ENCODE data around the gene NRG3.

DNA sequence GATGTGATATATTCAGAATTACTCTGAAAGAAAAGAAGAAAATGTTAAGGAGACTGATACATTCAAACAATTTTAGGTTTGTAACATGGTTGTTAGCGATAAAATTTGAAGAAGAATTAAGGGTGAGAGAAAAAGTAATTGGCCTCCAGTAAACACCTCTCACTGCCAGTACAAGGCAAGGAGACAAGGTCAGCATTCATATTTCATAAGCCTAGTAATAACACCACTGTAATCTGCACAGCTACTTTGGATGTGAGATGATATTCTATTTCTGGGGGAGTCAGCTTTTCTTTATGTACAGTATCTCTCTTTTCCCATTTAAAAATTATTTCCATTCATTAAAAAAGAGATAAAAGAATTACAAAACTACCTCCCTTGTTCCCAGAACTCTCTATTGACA, 621.1 kb downstream of the NRG3 start:
- no peak for TF ChIP-seq POLR2AphosphoS5 (IDR thresholded peaks at IDR 0.05; ENCODE audit: borderline replicate concordance, low read depth, low read length)
- no peak for TF ChIP-seq EZH2 (IDR thresholded peaks at IDR 0.05)
- TF ChIP-seq FOXP2 (optimal IDR thresholded peaks at IDR 0.05; ENCODE audit: control extremely low read depth, extremely low read length, insufficient read depth), result no peak

Measured in SK-N-MC (cell line).